GM12872 (cell line): ENCODE data around the gene MYO1E.

Experiments
- TF ChIP-seq, protein P1 (sequence below): IDR thresholded peaks from 3 replicates; pipeline ENCODE4 v1.5.1; 2011; ENCODE audit warnings: low read depth, mild to moderate bottlenecking, low read length, moderate library complexity; ENCODE audit not compliant: insufficient read depth

Gene MYO1E

DNA sequence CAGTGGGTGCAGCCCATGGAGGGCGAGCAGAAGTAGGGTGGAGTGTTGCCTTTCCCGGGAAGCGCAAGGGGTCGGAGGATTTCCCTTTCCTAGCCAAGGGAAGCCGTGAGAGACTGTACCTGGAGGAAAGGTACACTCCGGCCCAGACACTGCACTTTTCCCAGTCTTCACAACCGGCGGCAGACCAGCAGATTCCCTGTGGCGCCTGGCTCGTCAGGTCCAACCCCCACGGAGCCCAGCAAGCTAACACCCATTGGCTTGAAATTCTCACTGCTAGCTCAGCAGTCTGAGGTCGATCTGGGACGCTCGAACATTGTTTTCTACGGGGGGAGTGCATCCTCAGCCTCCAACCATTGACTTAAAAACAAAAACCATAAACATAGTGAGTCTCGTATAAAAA is 241.2 kb downstream of the MYO1E start:
- TF ChIP-seq, protein P1, sequence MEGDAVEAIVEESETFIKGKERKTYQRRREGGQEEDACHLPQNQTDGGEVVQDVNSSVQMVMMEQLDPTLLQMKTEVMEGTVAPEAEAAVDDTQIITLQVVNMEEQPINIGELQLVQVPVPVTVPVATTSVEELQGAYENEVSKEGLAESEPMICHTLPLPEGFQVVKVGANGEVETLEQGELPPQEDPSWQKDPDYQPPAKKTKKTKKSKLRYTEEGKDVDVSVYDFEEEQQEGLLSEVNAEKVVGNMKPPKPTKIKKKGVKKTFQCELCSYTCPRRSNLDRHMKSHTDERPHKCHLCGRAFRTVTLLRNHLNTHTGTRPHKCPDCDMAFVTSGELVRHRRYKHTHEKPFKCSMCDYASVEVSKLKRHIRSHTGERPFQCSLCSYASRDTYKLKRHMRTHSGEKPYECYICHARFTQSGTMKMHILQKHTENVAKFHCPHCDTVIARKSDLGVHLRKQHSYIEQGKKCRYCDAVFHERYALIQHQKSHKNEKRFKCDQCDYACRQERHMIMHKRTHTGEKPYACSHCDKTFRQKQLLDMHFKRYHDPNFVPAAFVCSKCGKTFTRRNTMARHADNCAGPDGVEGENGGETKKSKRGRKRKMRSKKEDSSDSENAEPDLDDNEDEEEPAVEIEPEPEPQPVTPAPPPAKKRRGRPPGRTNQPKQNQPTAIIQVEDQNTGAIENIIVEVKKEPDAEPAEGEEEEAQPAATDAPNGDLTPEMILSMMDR = no peak

DNA sequence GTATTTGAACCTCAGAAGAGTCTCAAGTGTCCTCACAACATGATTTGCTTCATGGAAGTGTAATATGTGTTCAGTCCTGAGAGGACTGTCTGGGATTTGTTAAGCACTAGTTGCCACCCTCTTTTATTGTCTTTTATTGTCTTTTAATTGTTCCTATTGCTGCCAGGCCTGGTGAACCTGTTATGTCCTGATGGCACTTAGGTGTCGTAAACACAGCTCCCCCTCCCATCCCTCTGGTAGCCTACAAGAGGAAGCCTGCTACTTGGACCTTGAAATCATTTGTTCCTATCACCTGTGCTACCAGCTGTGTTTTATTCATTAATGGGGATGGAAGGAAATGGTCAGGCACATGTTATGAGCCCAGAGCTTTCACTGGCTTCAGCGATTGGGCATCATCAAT is 248.4 kb downstream of the MYO1E start:
- TF ChIP-seq, protein P1 = no peak

DNA sequence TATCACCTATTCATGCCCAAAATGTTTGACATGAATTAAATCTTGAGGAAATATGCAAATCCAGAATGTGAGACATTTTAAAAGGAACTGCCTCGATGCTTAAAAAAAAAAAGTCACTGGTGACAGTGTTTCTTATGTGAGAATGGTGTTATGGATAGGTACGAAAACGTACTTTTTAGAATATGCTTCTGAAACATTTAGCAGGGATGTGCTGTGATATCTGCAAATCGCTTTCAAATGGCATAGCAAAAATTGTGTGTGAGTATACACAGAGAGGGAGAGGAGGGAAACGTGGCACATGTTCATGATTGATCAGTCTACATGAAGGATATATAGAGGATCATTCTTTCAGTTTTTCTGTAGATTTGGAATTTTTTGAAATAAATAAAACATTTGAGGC is 251.7 kb downstream of the MYO1E start:
- TF ChIP-seq, protein P1 = no peak

DNA sequence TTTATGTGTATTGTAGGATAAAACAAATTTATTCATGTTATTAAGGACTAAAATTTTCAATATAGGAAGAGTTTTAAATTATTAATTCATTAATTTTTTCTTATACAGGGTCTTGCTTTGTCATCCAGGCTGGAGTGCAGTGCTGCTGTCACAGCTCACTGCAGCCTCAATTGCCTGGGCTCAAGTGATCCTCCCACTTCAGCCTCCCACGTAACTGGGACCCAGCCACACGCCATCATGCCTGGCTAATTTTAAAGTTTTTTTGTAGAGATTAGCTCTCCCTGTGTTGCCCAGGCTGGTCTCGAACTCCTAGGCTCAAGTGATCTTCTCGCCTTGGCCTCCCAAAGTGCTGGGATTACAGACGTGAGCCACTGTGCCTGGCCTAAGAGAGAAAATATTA is 253.0 kb downstream of the MYO1E start:
- TF ChIP-seq, protein P1 = no peak

DNA sequence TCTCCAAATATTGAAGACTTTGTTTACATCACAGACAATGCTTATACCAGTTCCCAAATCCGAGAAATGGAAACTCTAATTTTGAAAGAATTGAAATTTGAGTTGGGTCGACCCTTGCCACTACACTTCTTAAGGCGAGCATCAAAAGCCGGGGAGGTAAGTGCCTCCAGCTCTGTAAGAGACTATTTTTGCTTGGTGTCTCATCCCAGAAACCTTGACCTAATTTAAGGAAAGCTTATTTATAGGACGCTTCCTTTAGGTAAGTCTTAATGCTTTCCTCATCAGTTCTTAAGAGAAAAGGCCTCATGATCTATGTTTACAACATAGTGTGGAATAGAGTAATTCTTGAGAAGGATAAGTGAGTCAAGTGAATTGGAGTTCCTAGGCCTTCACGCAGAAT is 255.9 kb downstream of the MYO1E start:
- TF ChIP-seq, protein P1 = no peak

DNA sequence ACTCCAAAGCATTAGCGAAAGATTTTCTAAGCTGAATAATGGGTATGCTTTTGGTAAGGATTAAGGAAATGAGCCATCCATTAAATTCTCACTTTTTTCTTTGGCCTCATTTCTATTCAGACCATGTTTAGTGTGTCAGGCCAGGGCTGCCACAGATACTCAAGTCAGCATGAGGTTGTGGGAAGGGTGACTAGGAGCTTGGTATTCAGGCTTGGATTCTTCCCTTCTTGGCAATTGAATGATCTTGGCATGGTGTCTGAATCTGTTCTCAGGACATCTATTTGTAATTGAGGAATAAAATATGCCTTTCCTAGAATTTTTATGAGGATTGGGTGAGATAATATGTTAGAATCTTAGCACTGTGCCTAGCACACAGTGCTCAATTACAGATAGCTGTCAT is 256.5 kb downstream of the MYO1E start:
- TF ChIP-seq, protein P1 = no peak

DNA sequence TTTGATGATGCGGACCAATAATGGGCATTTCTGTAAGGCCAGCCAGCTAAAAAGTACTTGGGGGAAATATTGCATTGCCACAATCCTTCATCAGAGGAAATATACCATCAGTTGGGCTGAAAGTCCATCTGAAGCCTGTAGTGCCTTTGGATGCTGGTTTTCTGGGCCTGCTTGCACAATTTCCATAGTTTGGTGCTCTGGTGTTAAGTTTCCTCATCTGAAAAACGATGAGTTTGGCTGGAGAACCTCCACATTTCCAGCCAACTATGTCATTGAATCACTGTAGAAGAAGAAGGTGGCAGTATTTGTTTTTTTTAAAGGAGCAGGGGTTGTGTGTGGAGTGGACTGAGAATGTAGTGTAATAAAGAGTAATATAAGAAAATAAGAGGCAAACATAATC is 257.6 kb downstream of the MYO1E start:
- TF ChIP-seq, protein P1 = no peak

DNA sequence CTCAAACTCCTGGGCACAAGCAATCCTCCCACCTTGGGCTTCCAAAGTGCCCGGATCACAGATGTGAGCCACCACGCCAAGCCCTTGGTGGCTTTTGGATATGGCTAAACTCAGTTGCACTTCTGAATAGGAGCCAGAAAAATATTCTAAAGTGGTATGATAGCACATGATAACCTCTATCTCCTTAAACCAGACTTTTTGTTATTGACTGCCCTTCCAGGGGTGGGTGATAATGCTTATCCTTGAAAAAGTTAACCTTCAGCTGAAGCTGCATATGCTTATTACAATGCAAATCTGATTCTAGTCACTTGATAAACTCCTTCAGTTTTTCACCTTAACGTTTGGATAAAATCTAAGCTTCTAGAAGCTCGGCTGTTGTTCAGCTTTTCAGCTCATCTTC is 261.4 kb downstream of the MYO1E start:
- TF ChIP-seq, protein P1 = no peak
